ENCODE measurements around the gene MAP1S.

Gene MAP1S

GRCh38 chr19:17681505-17682125 is 37.7 kb upstream of the MAP1S start:
- Histone ChIP-seq H3K4me3 (ENCODE audit: low read depth, low read length) (no peak overlapping the region), H4K91ac (ENCODE audit: low read depth, low read length) (no peak overlapping the region), H3K79me2 (ENCODE audit: control insufficient read depth, insufficient read depth, low read length, poor library complexity) (no peaks in the 10 kb centered on the region), H3K4me1 (ENCODE audit: control insufficient read depth in 1 of 2, insufficient read depth in 2 of 2, low read length in 2 of 2) (peaks cover 0 to 3% of the 10 kb centered on the region in 2 experiments), H4K12ac (ENCODE audit: low read depth, low read length) (no peak overlapping the region), H3K18ac (ENCODE audit: low read length) (no peak overlapping the region), H3K9ac (ENCODE audit: low read length) (no peak overlapping the region), H3K23ac (ENCODE audit: low read length) (no peak overlapping the region), H2BK5ac (ENCODE audit: low read depth, low read length, poor library complexity) (no peak overlapping the region), H2AK5ac (ENCODE audit: low read length) (no peak overlapping the region), H2AFZ (ENCODE audit: insufficient read depth, low read length, poor library complexity) (no peak overlapping the region), H3K4ac (ENCODE audit: low read depth, low read length) (no peak overlapping the region), H3K79me1 (ENCODE audit: low read length) (no peaks in the 10 kb centered on the region), H3K9me3 (ENCODE audit: insufficient read depth, low read depth, low read length) (peaks cover 3% of the 10 kb centered on the region), H3K36me3 (ENCODE audit: control insufficient read depth in 1 of 2, insufficient read depth in 2 of 2, low read length in 2 of 2) (no peaks in the 10 kb centered on the region), H2BK12ac (ENCODE audit: low read length) (no peak overlapping the region), H3K27me3 (ENCODE audit: insufficient read depth, low read length) (peaks cover 4% of the 10 kb centered on the region), H3K14ac (ENCODE audit: low read length) (no peak overlapping the region), H2BK120ac (ENCODE audit: insufficient read depth, low read length, poor library complexity) (no peak overlapping the region), H3K27ac (ENCODE audit: low read depth, low read length) (no peak overlapping the region), H3K4me2 (ENCODE audit: low read length) (no peak overlapping the region), H4K8ac (ENCODE audit: low read depth, low read length) (no peak overlapping the region)
- WGBS (ENCODE audit: extremely low coverage, insufficient coverage, insufficient read length) = no CpG with 5 or more reads among the region's 25 CpGs
- DNase-seq = peak in 1 of 2 donors; percentile 25

GRCh38 chr19:17682273-17682672 is 37.0 kb upstream of the MAP1S start:
- Histone ChIP-seq H3K4me2 (ENCODE audit: low read length) (no peak overlapping the region), H2BK5ac (ENCODE audit: low read depth, low read length, poor library complexity) (no peak overlapping the region), H3K14ac (ENCODE audit: low read length) (no peak overlapping the region), H4K91ac (ENCODE audit: low read depth, low read length) (no peak overlapping the region), H3K23ac (ENCODE audit: low read length) (no peak overlapping the region), H4K8ac (ENCODE audit: low read depth, low read length) (no peak overlapping the region), H3K4me3 (ENCODE audit: low read depth, low read length) (no peak overlapping the region), H3K4me1 (ENCODE audit: control insufficient read depth in 1 of 2, insufficient read depth in 2 of 2, low read length in 2 of 2) (peaks cover 3% of the 10 kb centered on the region in 2 experiments), H3K18ac (ENCODE audit: low read length) (no peak overlapping the region), H2AFZ (ENCODE audit: insufficient read depth, low read length, poor library complexity) (no peak overlapping the region), H2BK12ac (ENCODE audit: low read length) (no peak overlapping the region), H3K27ac (ENCODE audit: low read depth, low read length) (no peak overlapping the region), H3K36me3 (ENCODE audit: control insufficient read depth in 1 of 2, insufficient read depth in 2 of 2, low read length in 2 of 2) (no peaks in the 10 kb centered on the region), H4K12ac (ENCODE audit: low read depth, low read length) (no peak overlapping the region), H3K9ac (ENCODE audit: low read length) (no peak overlapping the region), H3K4ac (ENCODE audit: low read depth, low read length) (no peak overlapping the region), H2BK120ac (ENCODE audit: insufficient read depth, low read length, poor library complexity) (no peak overlapping the region), H3K27me3 (ENCODE audit: insufficient read depth, low read length) (peaks cover 9% of the 10 kb centered on the region), H2AK5ac (ENCODE audit: low read length) (no peak overlapping the region), H3K79me2 (ENCODE audit: control insufficient read depth, insufficient read depth, low read length, poor library complexity) (no peaks in the 10 kb centered on the region), H3K79me1 (ENCODE audit: low read length) (no peaks in the 10 kb centered on the region), H3K9me3 (ENCODE audit: insufficient read depth, low read depth, low read length) (peaks cover 3% of the 10 kb centered on the region)
- WGBS (ENCODE audit: extremely low coverage, insufficient coverage, insufficient read length) = no CpG with 5 or more reads among the region's 5 CpGs
- DNase-seq = no peak

GRCh38 chr19:17683078-17683477 is 36.2 kb upstream of the MAP1S start:
- no CpG with 5 or more reads among the region's 4 CpGs for WGBS (ENCODE audit: extremely low coverage, insufficient coverage, insufficient read length)
- H3K36me3 ChIP-seq (ENCODE audit: control insufficient read depth in 1 of 2, insufficient read depth in 2 of 2, low read length in 2 of 2) = no peaks in the 10 kb centered on the region
- no peak for DNase-seq

GRCh38 chr19:17684256-17684655 is 35.0 kb upstream of the MAP1S start:
- Histone ChIP-seq H2AK5ac (ENCODE audit: low read length) (no peak overlapping the region), H3K79me1 (ENCODE audit: low read length) (no peaks in the 10 kb centered on the region), H3K27me3 (ENCODE audit: insufficient read depth, low read length) (peaks cover 18% of the 10 kb centered on the region), H4K12ac (ENCODE audit: low read depth, low read length) (no peak overlapping the region), H3K4ac (ENCODE audit: low read depth, low read length) (no peak overlapping the region), H4K91ac (ENCODE audit: low read depth, low read length) (no peak overlapping the region), H3K18ac (ENCODE audit: low read length) (no peak overlapping the region), H3K4me2 (ENCODE audit: low read length) (no peak overlapping the region), H2BK120ac (ENCODE audit: insufficient read depth, low read length, poor library complexity) (no peak overlapping the region), H3K23ac (ENCODE audit: low read length) (no peak overlapping the region), H2BK5ac (ENCODE audit: low read depth, low read length, poor library complexity) (no peak overlapping the region), H3K9ac (ENCODE audit: low read length) (no peak overlapping the region), H2AFZ (ENCODE audit: insufficient read depth, low read length, poor library complexity) (no peak overlapping the region), H2BK12ac (ENCODE audit: low read length) (no peak overlapping the region), H3K27ac (ENCODE audit: low read depth, low read length) (no peak overlapping the region), H3K9me3 (ENCODE audit: insufficient read depth, low read depth, low read length) (peaks cover 3% of the 10 kb centered on the region), H3K14ac (ENCODE audit: low read length) (no peak overlapping the region), H3K4me3 (ENCODE audit: low read depth, low read length) (no peak overlapping the region), H3K36me3 (ENCODE audit: control insufficient read depth in 1 of 2, insufficient read depth in 2 of 2, low read length in 2 of 2) (no peaks in the 10 kb centered on the region), H4K8ac (ENCODE audit: low read depth, low read length) (no peak overlapping the region), H3K4me1 (ENCODE audit: control insufficient read depth in 1 of 2, insufficient read depth in 2 of 2, low read length in 2 of 2) (peaks cover 3 to 5% of the 10 kb centered on the region in 2 experiments), H3K79me2 (ENCODE audit: control insufficient read depth, insufficient read depth, low read length, poor library complexity) (no peaks in the 10 kb centered on the region)
- no peak for DNase-seq
- no CpG with 5 or more reads among the region's 4 CpGs for WGBS (ENCODE audit: extremely low coverage, insufficient coverage, insufficient read length)

More at GRCh38 chr19:17683078-17683477, 36.2 kb upstream of the MAP1S start:
- no peak overlapping the region for H2BK12ac ChIP-seq (ENCODE audit: low read length)
- peaks cover 3% of the 10 kb centered on the region for H3K9me3 ChIP-seq (ENCODE audit: insufficient read depth, low read depth, low read length)
- H3K79me2 ChIP-seq (ENCODE audit: control insufficient read depth, insufficient read depth, low read length, poor library complexity) = no peaks in the 10 kb centered on the region
- no peak overlapping the region for H3K4me3 ChIP-seq (ENCODE audit: low read depth, low read length)
- H3K4ac ChIP-seq (ENCODE audit: low read depth, low read length) = no peak overlapping the region
- H3K18ac ChIP-seq (ENCODE audit: low read length) = no peak overlapping the region
- peaks cover 16% of the 10 kb centered on the region for H3K27me3 ChIP-seq (ENCODE audit: insufficient read depth, low read length)
- no peak overlapping the region for H3K9ac ChIP-seq (ENCODE audit: low read length)
- no peak overlapping the region for H4K12ac ChIP-seq (ENCODE audit: low read depth, low read length)
- no peak overlapping the region for H3K4me2 ChIP-seq (ENCODE audit: low read length)
- H3K79me1 ChIP-seq (ENCODE audit: low read length) = no peaks in the 10 kb centered on the region
- no peak overlapping the region for H2BK5ac ChIP-seq (ENCODE audit: low read depth, low read length, poor library complexity)
- no peak overlapping the region for H4K91ac ChIP-seq (ENCODE audit: low read depth, low read length)
- H3K14ac ChIP-seq (ENCODE audit: low read length) = no peak overlapping the region
- peaks cover 3% of the 10 kb centered on the region in 2 experiments for H3K4me1 ChIP-seq (ENCODE audit: control insufficient read depth in 1 of 2, insufficient read depth in 2 of 2, low read length in 2 of 2)
- no peak overlapping the region for H2BK120ac ChIP-seq (ENCODE audit: insufficient read depth, low read length, poor library complexity)
- no peak overlapping the region for H3K27ac ChIP-seq (ENCODE audit: low read depth, low read length)
- no peak overlapping the region for H3K23ac ChIP-seq (ENCODE audit: low read length)
- no peak overlapping the region for H2AK5ac ChIP-seq (ENCODE audit: low read length)
- no peak overlapping the region for H2AFZ ChIP-seq (ENCODE audit: insufficient read depth, low read length, poor library complexity)
- H4K8ac ChIP-seq (ENCODE audit: low read depth, low read length) = no peak overlapping the region

Measured in trophoblast cell (in vitro differentiated cells and primary cell).